Anterior cingulate cortex (tissue), 58 donors: ENCODE results near the gene NAA20.

ENCODE experiments used
- DNase-seq, 58 donors: peaks; one replicate each; lab custom pipeline; 2025; lab: John Stamatoyannopoulos, UW

Gene NAA20

DNA sequence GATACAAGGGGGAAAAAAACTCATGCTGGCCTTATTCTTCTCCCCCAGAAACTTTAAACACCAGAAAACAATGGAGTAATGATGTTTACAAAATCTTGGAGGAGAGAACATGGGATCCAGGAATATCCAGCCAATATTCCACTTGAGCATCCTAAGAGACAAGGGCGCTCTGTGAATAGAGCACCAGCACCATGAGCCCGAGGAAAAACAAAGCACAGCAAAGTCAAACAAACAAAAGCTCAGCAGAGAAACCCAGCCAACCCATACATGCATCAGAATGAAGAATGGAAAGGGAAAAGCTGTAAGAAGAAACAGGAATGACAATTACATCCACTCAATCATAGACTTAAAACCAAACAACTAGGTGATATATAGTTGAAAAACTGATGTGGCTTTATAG, 4.6 kb upstream of the NAA20 start:
- peak in 14 of 58 donors; percentile 30 to 84 (median 45) for DNase-seq

GRCh38 chr20:20014659-20015058, 2.5 kb upstream of the NAA20 start:
- no peak for DNase-seq

- DNase-seq: no peak
Measured at GRCh38 chr20:20017844-20018185, 653 bp downstream of the NAA20 start.

DNA sequence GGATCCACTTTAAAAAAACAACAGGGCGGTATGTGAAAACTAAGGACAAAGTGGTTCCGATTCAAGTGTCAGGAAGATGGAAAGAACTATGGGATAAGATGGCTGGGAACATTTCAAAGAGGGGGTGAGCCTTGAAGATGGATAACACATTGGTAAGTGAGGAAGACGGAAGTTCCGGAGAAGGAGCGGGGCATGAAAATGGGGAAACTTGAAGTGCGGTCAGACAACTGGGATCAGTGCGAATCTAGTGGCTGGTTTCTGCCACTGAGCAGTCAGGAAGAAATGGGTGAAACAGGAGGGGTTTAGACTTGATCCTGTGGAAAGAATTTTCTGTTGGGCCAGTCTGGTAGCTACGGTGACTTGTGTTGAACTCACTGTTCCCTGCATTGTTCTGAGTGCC, 1.2 kb downstream of the NAA20 start:
- no peak for DNase-seq

GRCh38 chr20:20019123-20019522, 2.0 kb downstream of the NAA20 start:
- DNase-seq: no peak

GRCh38 chr20:20020908-20021307, 3.7 kb downstream of the NAA20 start:
- no peak for DNase-seq

DNA sequence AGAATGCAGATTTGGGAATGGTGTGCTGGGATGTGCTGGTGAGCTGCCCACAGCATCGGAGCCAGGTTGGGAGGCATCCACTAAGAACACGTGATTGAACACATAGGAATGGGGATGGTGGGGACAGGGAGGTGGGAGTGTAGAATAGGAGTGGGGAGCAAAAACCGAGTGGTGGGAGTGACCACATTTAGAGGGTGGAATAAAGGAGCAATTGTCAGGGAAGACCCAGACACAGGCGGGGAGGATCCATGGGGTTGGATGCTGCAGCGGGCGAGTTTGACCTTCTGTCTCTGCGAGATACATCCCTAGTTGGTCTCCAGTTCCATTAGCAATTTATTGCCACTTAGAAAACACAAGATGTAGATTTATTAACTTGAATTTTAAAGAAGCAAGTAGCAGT, 4.7 kb downstream of the NAA20 start:
- no peak for DNase-seq

- no peak for DNase-seq
Measured at GRCh38 chr20:20022498-20022897, 5.3 kb downstream of the NAA20 start.

- no peak for DNase-seq
Measured at GRCh38 chr20:20023395-20023794, 6.2 kb downstream of the NAA20 start.

GRCh38 chr20:20024942-20025341, 7.8 kb downstream of the NAA20 start:
- no peak for DNase-seq

GRCh38 chr20:20027284-20027683, 10.1 kb downstream of the NAA20 start:
- no peak for DNase-seq

GRCh38 chr20:20031790-20032189, 14.6 kb downstream of the NAA20 start:
- no peak for DNase-seq

GRCh38 chr20:20034486-20034885, 17.3 kb downstream of the NAA20 start:
- no peak for DNase-seq

DNA sequence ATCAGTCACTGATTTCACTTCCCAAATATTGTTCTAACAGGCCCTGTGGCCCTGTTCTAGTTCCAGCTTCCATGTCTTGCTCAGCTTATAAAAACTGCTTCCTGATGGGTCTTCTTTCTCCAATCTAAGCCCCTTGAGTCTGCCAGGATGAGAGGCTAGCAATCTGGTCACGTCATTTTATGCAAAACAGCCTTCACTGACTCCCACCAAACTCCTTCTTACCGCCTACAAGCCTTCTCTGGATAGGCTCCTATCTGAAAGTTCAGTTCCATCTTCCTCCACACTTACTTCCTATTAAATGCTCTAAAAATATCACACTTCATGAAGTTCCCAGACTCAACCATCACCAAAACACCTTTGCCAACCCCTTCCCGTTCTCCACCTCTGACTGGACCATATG, 19.6 kb downstream of the NAA20 start:
- no peak for DNase-seq

DNA sequence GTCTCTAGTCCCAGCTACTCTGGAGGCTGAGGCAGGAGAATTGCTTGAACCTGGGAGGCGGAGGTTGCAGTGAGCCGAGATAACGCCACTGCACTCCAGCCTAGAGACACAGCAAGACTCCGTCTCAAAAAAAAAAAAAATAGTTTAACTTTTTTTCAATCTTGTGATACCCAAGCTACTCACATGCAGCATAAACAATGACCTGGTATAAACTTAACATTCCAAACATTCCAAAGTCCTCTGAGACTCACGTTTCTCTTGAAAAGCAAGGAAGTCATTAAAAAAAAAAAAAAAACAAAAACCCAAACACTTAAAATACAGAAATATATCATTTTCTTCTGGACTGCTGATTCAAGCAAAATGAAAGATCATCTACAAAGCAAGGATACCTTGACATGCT, 20.8 kb downstream of the NAA20 start:
- DNase-seq: no peak

- DNase-seq: no peak
Measured at GRCh38 chr20:20038586-20038985, 21.4 kb downstream of the NAA20 start.

DNA sequence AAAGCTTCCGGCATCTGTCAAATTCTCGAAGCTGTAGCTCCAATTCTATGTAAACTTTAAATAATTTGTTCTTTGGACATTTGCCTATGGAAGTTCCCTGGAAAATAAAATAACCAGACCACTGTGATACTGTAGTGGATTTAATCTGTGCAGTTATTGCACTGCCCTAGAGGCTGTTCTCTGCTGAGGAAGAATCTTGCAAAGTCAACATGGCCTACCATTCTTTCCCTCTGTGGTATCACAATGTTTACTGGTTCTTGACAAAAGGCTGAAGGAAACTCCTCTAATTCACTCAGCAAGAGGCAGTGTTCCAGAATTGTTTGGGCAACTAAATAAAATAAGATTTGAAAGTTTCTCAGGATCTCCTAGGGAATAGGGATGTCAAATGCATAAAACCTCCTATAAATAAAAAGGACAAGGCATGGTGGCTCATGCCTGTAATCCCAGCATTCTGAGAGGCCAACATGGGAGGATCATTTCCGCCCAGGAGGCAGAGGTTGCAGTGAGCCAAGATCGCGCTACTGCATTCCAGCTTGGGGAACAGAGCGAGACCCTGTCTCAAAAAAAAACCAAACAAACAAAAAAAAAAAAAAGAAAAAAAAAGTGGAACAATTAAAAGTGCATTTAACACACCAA, 22.7 kb downstream of the NAA20 start:
- DNase-seq: no peak

DNA sequence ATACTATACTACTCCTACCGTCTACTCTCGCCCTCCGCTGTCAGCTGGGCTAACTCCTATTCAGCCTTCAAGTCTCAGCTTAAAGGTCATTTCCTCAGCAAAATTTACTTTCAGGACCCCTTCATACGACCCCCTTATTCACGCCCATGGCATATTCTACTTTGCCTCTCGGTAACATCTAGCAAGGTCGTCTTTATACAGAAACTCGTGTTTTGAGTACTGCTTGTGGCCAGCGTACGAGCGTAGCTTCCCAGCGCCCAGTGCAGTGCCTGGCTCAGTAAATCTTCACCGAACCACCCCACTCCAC, 34.6 kb downstream of the NAA20 start:
- DNase-seq: no peak

DNA sequence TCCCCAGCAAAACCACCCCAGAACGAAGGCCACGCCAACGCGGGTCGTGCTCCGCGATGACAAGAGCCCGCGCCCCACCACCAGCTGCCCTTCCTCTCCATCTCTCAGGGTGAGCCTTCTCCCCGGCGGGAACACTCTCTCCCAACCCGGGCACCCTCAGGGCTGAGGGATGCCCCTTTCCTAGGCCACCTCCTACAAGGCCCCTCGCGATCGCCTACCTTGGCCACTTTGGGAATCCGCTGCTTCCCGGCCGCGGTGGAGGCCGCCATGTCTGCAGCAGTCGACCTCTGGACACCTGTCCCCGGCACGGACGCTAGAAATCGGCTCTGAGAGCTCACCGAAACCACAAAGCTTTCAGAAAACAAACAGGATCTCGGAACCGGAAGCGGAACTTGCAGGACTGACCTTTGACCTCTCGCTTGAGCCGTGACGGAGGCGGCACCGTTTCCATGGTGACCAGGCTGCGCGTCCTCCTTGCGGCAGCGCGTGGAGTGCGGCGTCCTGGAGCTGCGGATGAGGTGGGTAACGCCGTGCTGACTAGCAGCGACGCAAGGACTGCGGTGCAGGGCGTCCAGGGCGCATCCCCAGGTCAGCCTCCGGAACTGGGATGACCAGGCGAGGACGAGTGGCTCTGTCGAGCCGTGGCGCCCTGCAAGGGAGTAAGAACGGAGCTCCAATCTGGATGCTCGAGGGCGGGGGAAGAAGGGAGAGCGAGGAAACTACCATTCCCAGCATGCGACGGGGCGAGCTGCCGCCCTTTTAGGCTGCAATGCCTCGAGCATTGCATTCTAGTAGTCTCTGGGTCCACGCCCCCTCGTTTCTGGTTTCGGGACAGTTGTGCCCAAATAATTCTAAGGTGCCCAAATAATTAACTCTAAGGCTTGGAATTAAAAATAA, 35.2 kb downstream of the NAA20 start, which contains the start of the genes CFAP61 and CRNKL1:
TSS of gene CFAP61 (plus strand) at position 459 of the 897 bp plus-strand sequence. CDS start 4,122 bp downstream, outside the sequence.
TSS of gene CRNKL1 (minus strand) at position 393 of the 897 bp plus-strand sequence. CDS start at position 269, 124 bp downstream.
- peak; percentile 83 to 98 (median 95) for DNase-seq

GRCh38 chr20:20060234-20060998, 43.3 kb downstream of the NAA20 start:
- DNase-seq: no peak
